Breast epithelium (tissue), 3 donors: ENCODE results near the gene RALGPS1.

Source experiments
- CTCF ChIP-seq, 3 donors: fragments of 450-650 bp; IDR thresholded peaks; one replicate each; pipeline ENCODE4 v1.5.1; 2016 to 2017; ENCODE audit warnings: antibody characterized with exemption in 3 of 3, mild to moderate bottlenecking in 3 of 3, moderate library complexity in 3 of 3
- POLR2A ChIP-seq: fragments of 450-650 bp; IDR thresholded peaks from one replicate; pipeline ENCODE4 v1.6.1; 2016; ENCODE audit warnings: antibody characterized with exemption, mild to moderate bottlenecking, moderate library complexity

- TF ChIP-seq CTCF (IDR thresholded peaks at IDR 0.05) (no peak), POLR2A (no peak)
Observed at GRCh38 chr9:126883636-126884035, 30.9 kb upstream of the RALGPS1 start.
